ENCODE data around the gene XRCC5. TPM values are rescaled to one million over a fixed set of nuclear protein-coding genes. Genes with fewer than 3 reads are reported as not detected.

Gene XRCC5
- total and polyA plus RNA-seq, 10 of the 15 experiments (the other 5 are each of a cell fraction or from before 2014, with no cell fraction given): 259 to 815 (median 530) TPM

GRCh38 chr2:216066230-216066629 is 42.9 kb upstream of the XRCC5 start:
- Histone ChIP-seq H3K27me3 (replicated peaks in 1 of 2; ENCODE audit: control insufficient read depth in 2 of 2, insufficient read depth in 2 of 2, low read length in 1 of 2) (no peaks in the 10 kb centered on the region), H3K9me3 (replicated peaks; ENCODE audit: control insufficient read depth, insufficient read depth, low read length) (no peaks in the 10 kb centered on the region), H2AFZ (ENCODE audit: control insufficient read depth, low read depth, low read length) (no peak overlapping the region), H3K4me1 (ENCODE audit: control insufficient read depth, insufficient read depth, low read length) (no peaks in the 10 kb centered on the region), H3K9ac (ENCODE audit: control insufficient read depth, insufficient read depth, low read length) (no peak overlapping the region), H3K27ac (ENCODE audit: control insufficient read depth, insufficient read depth) (no peak overlapping the region), H4K20me1 (ENCODE audit: control insufficient read depth, insufficient read depth) (no peaks in the 10 kb centered on the region), H3K36me3 (ENCODE audit: control insufficient read depth in 2 of 2, insufficient read depth in 2 of 2, low read length in 1 of 2) (0 out of 4 replicates have a peak, but pooled peaks cover 0 to 6% of the 10 kb centered on the region in 2 experiments), H3K4me3 (no peak overlapping the region), H3K79me2 (ENCODE audit: control insufficient read depth, insufficient read depth, low read length) (no peaks in the 10 kb centered on the region), H3K4me2 (ENCODE audit: control insufficient read depth, insufficient read depth) (no peak overlapping the region)
- no TSS peak for BruUV-seq (replicated peaks)
- POLR2A ChIA-PET: interaction anchor here (0.5 to 0.6 kb wide), 2 partner anchors 31 to 143 kb away, joined by 3 read pairs; no protein-coding TSS in a partner anchor
- in situ Hi-C loops (cut with MboI): no loop called here
- SMC1A ChIA-PET (ENCODE audit: uncharacterized antibody, unreplicated experiment): interaction anchor here (1.4 to 1.8 kb wide), 2 partner anchors 32 to 44 kb away, joined by 3 to 7 read pairs; no protein-coding TSS in a partner anchor
- intact Hi-C loops (cut with micrococcal nuclease; ENCODE audit: unreplicated experiment): no loop called here
- FAIRE-seq (no peak), DNase-seq (ENCODE audit: low read depth, low spot score) (no peak), ATAC-seq (no peak)
- RAD21 ChIA-PET (ENCODE audit: unreplicated experiment): no interaction called here
- WGBS (ENCODE audit: insufficient coverage, insufficient replicate concordance, low lambda C conversion rate, missing lambda C conversion rate): 78% methylated on average over 5 of the region's 5 CpGs
- CTCF ChIA-PET: interaction anchor here (1.0 to 1.3 kb wide), 2 partner anchors 18 to 32 kb away, joined by 3 read pairs; no protein-coding TSS in a partner anchor
- TF ChIP-seq POLR2AphosphoS2 (IDR thresholded peaks at IDR 0.05; ENCODE audit: low read depth, low read length) (no peak), YBX1 (IDR thresholded peaks at IDR 0.05) (no peak), IKZF1 (conservative IDR thresholded peaks at IDR 0.05) (no peak), ZNF592 (IDR thresholded peaks at IDR 0.05) (no peak), BCL3 (IDR thresholded peaks at IDR 0.05; ENCODE audit: borderline replicate concordance, insufficient read depth, low read depth, low read length, poor library complexity, severe bottlenecking) (no peak), SREBF2 (IDR thresholded peaks at IDR 0.05; ENCODE audit: low read length) (no peak), YY1 (IDR thresholded peaks at IDR 0.05; ENCODE audit: low read depth, low read length) (no peak), NFIC (IDR thresholded peaks at IDR 0.05; ENCODE audit: low read depth, low read length) (no peak), SMARCA5 (IDR thresholded peaks at IDR 0.05) (no peak), FOXM1 (IDR thresholded peaks at IDR 0.05; ENCODE audit: low read depth, low read length) (no peak), RELB (IDR thresholded peaks at IDR 0.05; ENCODE audit: low read depth) (no peak), MXI1 (IDR thresholded peaks at IDR 0.05; ENCODE audit: low read depth, low read length) (no peak), HDAC2 (IDR thresholded peaks at IDR 0.05) (no peak), SMAD5 (IDR thresholded peaks at IDR 0.05; ENCODE audit: low read depth) (no peak), E4F1 (IDR thresholded peaks at IDR 0.05; ENCODE audit: borderline replicate concordance, partially characterized antibody) (no peak), TCF3 (IDR thresholded peaks at IDR 0.05; ENCODE audit: borderline replicate concordance, insufficient read depth, low read depth, low read length) (no peak)

Measured in GM12878 (cell line).